Osteocyte (in vitro differentiated cells): Measurements from ENCODE around the gene SRGAP1. TPM values are rescaled to one million over a fixed set of nuclear protein-coding genes. Genes with fewer than 3 reads are reported as not detected.

Source experiments
- DNase-seq: peaks from one replicate; pipeline ENCODE4 v3.0.0; 2021; ENCODE audit warnings: mixed read lengths; ENCODE audit not compliant: unreplicated experiment; ENCODE audit errors: extremely low spot score
- H3K27ac Mint-ChIP-seq: one replicate; pipeline ENCODE4 v1.8.0; 2021; ENCODE audit warnings: mild to moderate bottlenecking, mixed read lengths; ENCODE audit not compliant: unreplicated experiment
- H3K27me3 Mint-ChIP-seq: one replicate; pipeline ENCODE4 v1.8.0; 2021; ENCODE audit warnings: mixed read lengths; ENCODE audit not compliant: unreplicated experiment
- H3K36me3 Mint-ChIP-seq: one replicate; pipeline ENCODE4 v1.8.0; 2021; ENCODE audit warnings: mixed read lengths; ENCODE audit not compliant: unreplicated experiment
- H3K4me1 Mint-ChIP-seq: one replicate; pipeline ENCODE4 v1.8.0; 2021; ENCODE audit warnings: mixed read lengths; ENCODE audit not compliant: unreplicated experiment
- H3K4me3 Mint-ChIP-seq: one replicate; pipeline ENCODE4 v1.8.0; 2021; ENCODE audit warnings: mild to moderate bottlenecking, moderate library complexity, mixed read lengths; ENCODE audit not compliant: unreplicated experiment
- H3K9me3 Mint-ChIP-seq: one replicate; pipeline ENCODE4 v1.8.0; 2021; ENCODE audit warnings: mixed read lengths; ENCODE audit not compliant: unreplicated experiment
- total RNA-seq: library from RNA; stranded (reverse); gene quantifications from 2 replicates; pipeline ENCODE4 v1.2.1, GENCODE V29; 2021
- TF ChIP-seq, protein P1 (sequence below): fragments of 200-600 bp; sonication (generic); IDR thresholded peaks from 2 replicates; pipeline ENCODE4 v1.5.0; 2021; ENCODE audit warnings: antibody characterized with exemption, mild to moderate bottlenecking, moderate library complexity

Gene SRGAP1
- total RNA-seq, 1 donor from 2014 or later, result 11.0 TPM

- Mint-ChIP-seq H3K4me3 (no peak overlapping the region), H3K4me1 (peaks cover 19% of the 10 kb centered on the region), H3K27ac (no peak overlapping the region), H3K36me3 (peaks cover 2% of the 10 kb centered on the region), H3K9me3 (no peaks in the 10 kb centered on the region), H3K27me3 (no peaks in the 10 kb centered on the region)
- no peak for DNase-seq
- TF ChIP-seq, protein P1, sequence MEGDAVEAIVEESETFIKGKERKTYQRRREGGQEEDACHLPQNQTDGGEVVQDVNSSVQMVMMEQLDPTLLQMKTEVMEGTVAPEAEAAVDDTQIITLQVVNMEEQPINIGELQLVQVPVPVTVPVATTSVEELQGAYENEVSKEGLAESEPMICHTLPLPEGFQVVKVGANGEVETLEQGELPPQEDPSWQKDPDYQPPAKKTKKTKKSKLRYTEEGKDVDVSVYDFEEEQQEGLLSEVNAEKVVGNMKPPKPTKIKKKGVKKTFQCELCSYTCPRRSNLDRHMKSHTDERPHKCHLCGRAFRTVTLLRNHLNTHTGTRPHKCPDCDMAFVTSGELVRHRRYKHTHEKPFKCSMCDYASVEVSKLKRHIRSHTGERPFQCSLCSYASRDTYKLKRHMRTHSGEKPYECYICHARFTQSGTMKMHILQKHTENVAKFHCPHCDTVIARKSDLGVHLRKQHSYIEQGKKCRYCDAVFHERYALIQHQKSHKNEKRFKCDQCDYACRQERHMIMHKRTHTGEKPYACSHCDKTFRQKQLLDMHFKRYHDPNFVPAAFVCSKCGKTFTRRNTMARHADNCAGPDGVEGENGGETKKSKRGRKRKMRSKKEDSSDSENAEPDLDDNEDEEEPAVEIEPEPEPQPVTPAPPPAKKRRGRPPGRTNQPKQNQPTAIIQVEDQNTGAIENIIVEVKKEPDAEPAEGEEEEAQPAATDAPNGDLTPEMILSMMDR, result no peak
These were observed 343.3 kb downstream of the SRGAP1 start for GRCh38 chr12:64187794-64188193.

DNA sequence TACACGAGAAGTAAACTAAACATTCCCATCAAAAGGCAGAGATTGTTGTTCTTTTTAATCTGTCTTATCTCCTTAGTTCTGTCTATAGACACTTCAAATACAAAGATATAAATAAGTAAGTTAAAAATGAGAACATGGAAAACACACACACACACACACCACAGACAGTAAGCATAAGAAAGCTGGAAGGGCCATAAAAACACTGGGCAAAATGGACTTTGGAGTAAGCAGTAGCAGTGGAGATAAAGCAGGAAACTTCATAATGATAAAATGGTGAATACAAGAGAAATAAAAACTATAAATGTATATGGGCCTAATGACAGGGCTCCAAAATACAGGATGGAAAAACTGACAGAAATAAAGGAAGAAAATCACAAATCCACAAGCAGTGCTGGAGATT is 345.0 kb downstream of the SRGAP1 start:
- no peak overlapping the region for H3K4me3 Mint-ChIP-seq
- peaks cover 12% of the 10 kb centered on the region for H3K36me3 Mint-ChIP-seq
- peaks cover 22% of the 10 kb centered on the region for H3K4me1 Mint-ChIP-seq
- no peak for DNase-seq
- TF ChIP-seq, protein P1, result no peak
- H3K27ac Mint-ChIP-seq, result no peak overlapping the region
- no peaks in the 10 kb centered on the region for H3K9me3 Mint-ChIP-seq
- no peaks in the 10 kb centered on the region for H3K27me3 Mint-ChIP-seq

- Mint-ChIP-seq H3K27ac (no peak overlapping the region), H3K36me3 (peaks cover 14% of the 10 kb centered on the region), H3K4me1 (peaks cover 26% of the 10 kb centered on the region), H3K4me3 (no peak overlapping the region), H3K27me3 (no peaks in the 10 kb centered on the region), H3K9me3 (no peaks in the 10 kb centered on the region)
- DNase-seq, result no peak
- TF ChIP-seq, protein P1, result no peak
These were observed 345.6 kb downstream of the SRGAP1 start for GRCh38 chr12:64190140-64190539.

GRCh38 chr12:64192644-64193444 is 348.3 kb downstream of the SRGAP1 start:
- Mint-ChIP-seq H3K27me3 (no peaks in the 10 kb centered on the region), H3K36me3 (peaks cover 15% of the 10 kb centered on the region), H3K9me3 (no peaks in the 10 kb centered on the region), H3K4me3 (no peak overlapping the region), H3K4me1 (peaks cover 18% of the 10 kb centered on the region), H3K27ac (no peak overlapping the region)
- TF ChIP-seq, protein P1, result no peak
- no peak for DNase-seq

GRCh38 chr12:64193931-64194330 is 349.4 kb downstream of the SRGAP1 start:
- TF ChIP-seq, protein P1, result no peak
- H3K27ac Mint-ChIP-seq, result no peak overlapping the region
- H3K27me3 Mint-ChIP-seq, result no peaks in the 10 kb centered on the region

More at GRCh38 chr12:64193931-64194330, 349.4 kb downstream of the SRGAP1 start:
- H3K4me3 Mint-ChIP-seq, result no peak overlapping the region
- H3K36me3 Mint-ChIP-seq, result peaks cover 15% of the 10 kb centered on the region
- H3K9me3 Mint-ChIP-seq, result no peaks in the 10 kb centered on the region
- no peak for DNase-seq
- H3K4me1 Mint-ChIP-seq, result peaks cover 10% of the 10 kb centered on the region
